HG02763 (cell line): Measurements from ENCODE around the gene LRP3.
"Not testable (repeated sequence)": the region's sequence is repeated elsewhere in the genome, so short reads cannot be mapped to it uniquely, and the experiment has no call there.

ENCODE experiments used
- ATAC-seq: cut with Tn5 transposase; IDR thresholded peaks from one replicate; pipeline ENCODE4 v1.9.1; 2021; ENCODE audit warnings: mild to moderate bottlenecking, moderate library complexity; ENCODE audit not compliant: unreplicated experiment

LRP3 gene, protein sequence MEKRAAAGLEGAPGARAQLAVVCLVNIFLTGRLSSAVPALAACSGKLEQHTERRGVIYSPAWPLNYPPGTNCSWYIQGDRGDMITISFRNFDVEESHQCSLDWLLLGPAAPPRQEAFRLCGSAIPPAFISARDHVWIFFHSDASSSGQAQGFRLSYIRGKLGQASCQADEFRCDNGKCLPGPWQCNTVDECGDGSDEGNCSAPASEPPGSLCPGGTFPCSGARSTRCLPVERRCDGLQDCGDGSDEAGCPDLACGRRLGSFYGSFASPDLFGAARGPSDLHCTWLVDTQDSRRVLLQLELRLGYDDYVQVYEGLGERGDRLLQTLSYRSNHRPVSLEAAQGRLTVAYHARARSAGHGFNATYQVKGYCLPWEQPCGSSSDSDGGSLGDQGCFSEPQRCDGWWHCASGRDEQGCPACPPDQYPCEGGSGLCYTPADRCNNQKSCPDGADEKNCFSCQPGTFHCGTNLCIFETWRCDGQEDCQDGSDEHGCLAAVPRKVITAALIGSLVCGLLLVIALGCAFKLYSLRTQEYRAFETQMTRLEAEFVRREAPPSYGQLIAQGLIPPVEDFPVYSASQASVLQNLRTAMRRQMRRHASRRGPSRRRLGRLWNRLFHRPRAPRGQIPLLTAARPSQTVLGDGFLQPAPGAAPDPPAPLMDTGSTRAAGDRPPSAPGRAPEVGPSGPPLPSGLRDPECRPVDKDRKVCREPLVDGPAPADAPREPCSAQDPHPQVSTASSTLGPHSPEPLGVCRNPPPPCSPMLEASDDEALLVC

DNA sequence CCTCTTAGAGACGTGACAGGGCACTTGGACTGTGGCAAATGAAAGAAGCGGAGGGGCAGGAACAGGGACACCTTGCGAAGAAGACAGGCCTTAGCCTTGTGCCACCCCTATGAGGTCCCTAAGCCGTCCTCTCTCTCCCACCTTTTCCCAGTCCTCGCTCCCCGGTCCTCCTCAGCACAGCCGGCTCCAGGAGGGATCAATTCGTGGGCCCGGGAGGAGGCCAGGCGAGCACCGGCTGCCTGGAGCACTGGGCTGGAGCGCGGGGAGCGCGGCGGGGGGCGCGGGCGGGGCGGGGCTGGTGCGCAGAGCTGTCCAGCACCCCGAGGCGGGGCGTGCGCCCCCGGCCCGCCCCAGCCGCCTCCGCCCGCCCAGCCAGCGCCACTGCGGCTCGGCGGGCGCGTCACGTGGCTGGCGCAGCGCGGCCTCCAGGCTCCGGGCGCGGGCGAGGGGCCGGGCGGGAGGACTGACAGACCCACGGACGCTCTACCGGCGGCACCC lies at the start of gene LRP3:
TSS of gene LRP3 (plus strand) at position 466 of the 498 bp plus-strand sequence. CDS start 456 bp downstream, outside the sequence.
- no peak for ATAC-seq

DNA sequence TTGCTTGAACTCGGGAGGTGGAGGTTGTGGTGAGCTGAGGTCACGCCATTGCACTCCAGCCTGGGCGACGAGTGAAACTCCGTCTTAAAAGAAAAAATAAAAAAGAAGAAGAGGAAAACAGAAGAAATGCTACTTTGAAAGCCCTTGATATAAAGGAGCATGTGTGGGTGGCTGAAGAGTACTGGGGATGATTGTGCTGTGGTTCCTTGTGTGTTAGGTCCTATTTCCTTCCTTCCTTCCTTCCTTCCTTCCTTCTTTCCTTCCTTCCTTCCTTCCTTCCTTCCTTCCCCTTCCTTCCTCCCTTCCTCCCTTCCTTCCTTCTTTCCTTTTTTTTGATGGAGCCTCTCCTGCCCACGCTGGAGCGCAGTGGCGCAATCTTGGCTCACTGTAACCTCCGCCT lies 47.9 kb upstream of the LRP3 start:
- no peak for ATAC-seq

DNA sequence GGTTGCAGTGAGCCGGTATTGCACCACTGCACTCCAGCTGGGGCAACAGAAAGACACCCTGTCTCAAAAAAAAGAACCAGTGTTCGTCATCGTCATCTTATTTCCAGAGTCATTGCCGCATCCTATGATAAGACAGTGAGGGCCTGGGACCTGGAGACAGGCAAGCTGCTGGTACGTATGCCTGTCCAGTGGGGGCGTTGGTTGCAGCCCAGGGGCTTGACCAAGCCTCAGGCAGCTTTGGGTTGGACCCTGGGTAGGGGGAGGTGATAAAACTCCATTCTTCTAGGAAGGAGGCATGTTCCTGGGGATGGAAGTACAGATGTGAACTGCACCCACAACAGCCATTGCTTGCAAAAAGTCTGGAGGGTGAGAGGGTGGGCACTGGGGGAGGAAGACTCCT lies 46.6 kb upstream of the LRP3 start:
- no peak for ATAC-seq

DNA sequence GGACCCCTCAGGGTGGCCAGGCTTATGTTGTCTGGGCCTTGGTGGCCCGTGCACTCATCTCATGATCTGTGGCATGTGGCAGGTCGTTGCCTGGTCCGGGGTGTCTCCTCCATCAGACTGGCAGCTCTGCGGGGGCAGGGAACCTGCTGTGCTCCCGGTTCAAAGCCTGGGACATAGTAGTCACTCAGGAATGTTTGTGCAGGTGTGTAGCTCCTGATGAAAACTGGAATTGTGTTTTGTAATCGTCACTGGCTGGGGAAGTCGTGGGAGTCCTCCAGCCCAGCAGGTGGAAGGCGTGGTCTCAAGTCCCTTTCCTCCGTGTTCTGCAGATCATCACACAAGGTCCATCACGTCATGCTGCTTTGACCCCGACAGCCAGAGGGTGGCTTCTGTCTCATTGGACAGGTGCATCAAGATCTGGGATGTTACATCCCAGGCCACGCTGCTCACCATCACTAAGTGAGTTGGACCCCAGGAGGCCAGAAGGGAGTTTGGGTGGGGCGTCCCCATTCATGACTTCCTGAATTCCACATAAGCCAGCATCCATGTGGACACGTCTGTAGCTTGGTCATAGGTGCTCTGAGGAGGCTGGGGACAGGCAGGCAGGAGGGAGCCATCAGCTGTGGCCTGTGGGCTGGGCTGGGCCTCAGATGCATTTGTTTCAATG lies 43.1 kb upstream of the LRP3 start:
- no peak for ATAC-seq

DNA sequence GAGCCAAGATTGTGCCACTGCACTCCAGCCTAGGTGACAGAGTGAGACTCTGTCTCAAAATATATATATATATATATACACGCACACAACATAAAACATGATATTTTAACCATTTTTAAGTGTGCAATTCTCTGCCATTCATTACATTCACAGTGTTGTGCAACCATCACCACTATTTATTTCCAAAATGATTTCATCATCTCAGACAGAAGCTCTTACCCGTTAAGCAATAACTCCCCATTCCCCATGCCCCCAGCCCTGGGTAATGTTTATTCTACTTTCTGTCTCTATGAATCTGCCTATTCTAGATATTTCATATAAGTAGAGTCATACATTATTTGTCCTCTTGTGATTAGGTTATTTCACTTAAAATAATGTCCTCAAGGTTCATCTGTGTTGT lies 42.0 kb upstream of the LRP3 start:
- no peak for ATAC-seq

DNA sequence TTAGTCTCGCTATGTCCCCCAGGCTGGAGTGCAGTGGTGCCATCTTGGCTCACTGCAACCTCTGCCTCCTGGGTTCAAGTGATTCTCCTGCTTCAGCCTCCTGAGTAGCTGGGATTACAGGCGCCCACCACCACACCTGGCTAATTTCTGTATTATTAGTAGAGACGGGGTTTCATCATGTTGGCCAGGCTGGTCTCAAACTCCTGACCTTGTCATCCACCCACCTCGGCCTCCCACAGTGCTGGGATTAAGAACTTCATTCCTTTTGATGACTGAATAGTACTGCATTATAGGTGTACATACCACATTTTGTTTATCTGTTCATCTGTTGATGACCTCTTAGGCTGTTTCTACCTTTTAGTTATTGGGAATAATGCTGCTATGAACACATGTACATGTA lies 41.5 kb upstream of the LRP3 start:
- not testable (repeated sequence) for ATAC-seq

DNA sequence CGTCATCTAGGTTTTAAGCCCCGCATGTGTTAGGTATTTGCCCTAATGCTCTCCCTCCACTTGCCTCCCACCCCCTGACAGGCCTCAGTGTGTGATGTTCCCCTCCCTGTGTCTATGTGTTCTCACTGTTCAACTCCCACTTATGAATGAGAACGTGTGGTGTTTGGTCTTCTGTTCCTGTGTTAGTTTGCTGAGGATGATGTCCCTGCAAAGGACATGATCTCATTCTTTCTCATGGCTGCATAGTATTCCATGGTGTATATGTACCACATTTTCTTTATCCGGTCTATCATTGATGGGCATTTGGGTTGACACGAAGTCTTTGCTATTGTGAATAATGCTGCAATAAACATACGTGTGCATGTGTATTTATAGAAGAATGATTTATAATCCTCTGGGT lies 39.8 kb upstream of the LRP3 start:
- ATAC-seq = not testable (repeated sequence)

DNA sequence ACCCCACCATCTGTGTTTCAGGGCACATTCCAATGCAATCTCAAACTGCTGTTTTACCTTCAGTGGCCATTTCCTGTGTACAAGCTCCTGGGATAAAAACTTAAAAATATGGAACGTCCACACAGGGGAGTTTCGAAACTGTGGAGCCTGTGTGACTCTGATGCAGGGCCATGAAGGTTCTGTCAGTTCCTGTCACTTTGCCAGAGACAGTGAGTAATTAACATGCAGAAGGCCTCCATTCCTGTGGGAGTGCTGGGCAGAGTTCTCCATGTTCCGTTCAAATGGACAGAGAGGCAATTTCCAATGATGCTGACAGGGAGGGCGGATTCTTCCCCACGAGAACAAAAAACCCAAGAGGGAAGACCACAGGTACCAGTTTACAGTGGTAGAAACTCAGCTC lies 37.8 kb upstream of the LRP3 start:
- no peak for ATAC-seq

DNA sequence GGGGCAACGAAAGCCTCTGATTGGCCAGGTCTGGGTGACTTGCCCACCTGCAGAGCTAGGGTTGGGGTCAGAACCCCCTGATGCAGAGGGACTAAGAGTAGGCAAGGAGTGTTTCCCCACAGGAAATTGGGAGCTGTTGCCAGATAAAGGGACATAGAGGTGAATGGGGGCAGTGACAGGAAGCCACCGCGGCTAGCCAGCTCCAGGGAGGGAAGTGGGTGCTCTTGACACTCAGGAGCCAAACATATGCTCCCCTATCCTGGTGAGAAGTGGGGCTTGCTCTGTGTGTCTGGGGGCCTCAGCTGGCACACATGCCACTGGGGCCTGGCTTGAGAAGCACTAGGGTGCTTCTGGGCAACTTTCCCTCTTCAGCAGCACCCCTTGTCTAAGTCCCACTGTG lies 36.2 kb upstream of the LRP3 start:
- ATAC-seq = no peak

DNA sequence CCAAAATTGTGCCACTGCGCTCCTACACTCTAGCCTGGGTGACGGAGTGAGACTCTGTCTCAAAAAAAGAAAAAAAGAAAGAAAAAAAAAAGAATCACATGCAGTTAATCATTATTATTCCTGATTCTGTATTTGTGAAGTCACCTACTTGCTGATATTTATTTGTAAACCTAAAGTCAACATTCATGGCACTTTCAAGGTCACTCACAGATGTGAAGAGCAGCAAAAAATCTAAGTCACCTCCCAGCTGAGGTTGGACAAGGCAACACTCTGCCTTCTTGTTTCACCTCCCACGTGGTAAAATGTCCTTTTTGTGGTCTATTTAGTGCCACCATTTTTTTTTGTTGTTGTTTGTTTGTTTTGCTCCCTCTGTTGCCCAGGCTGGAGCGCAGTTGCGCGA lies 35.8 kb upstream of the LRP3 start:
- ATAC-seq = no peak

DNA sequence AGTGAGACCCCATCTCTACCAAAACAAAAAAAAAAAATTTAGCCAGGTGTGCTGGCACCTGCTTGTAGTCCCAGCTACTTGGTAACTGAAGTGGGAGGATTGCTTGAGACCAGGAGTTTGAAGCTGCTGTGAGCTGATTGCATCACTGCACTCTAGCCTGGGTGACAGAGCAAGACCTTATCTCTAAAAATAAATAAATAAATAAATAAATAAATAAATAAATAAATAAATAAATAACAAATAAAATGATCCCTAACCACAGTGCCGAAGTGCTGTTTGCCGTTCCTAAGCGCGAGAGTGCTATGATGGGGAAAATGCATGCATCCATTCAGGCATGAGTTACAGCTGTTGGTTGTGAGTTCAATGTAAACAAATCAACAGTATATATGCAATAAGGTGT lies 35.0 kb upstream of the LRP3 start:
- no peak for ATAC-seq

DNA sequence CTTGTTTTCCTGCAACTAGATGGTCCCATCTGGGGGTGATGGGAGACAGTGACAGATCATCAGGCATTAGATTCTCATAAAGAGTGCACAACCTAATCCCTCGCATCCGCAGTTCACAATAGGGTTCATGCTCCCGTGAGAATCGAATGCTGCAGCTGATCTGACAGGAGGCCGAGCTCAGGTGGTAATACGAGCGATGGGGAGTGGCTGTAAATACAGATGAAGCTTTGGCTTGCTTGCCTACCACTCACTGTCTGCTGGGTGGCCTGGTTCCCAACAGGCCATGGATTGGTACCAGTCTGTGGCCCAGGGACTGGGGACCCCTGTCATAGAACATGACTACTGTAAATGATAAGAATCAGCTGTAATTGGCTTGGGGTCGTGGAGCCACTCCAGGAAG lies 34.2 kb upstream of the LRP3 start:
- no peak for ATAC-seq

DNA sequence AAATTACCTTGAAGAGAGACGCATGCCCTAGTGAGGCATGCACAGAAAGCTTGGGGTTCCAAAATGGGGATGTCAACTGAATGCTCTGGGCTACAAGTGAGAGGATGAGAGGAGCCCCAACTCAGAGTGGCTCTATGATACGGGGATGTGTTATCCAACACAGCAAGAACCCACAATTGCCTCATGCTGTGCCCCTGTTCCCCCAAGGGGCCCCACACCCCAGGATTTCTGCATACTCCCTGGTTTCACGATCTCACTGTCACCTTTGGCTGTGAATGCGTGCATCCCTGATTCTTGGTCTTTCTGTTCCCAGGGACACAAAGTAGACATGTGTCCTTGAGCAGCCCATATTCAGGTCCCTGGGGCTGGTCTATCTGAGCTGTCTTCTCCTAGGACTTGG lies 32.9 kb upstream of the LRP3 start:
- ATAC-seq = no peak

DNA sequence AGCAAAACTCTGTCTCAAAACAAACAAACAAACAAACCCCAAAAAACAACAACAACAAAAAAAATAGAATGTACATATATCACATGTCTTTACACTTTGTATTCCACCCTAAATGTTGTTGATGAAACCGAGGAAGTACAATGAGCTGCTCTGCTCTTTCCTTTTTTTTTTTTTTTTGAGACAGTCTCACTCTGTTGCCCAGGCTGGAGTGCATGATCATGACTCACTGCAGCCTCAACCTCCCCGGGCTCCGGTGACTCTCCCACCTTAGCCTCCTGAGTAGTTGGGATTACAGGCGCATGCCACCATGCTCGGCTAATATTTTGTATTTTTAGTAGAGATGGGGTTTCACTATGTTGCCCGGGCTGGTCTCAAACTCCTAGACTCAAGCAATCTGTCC lies 30.6 kb upstream of the LRP3 start:
- ATAC-seq = no peak

DNA sequence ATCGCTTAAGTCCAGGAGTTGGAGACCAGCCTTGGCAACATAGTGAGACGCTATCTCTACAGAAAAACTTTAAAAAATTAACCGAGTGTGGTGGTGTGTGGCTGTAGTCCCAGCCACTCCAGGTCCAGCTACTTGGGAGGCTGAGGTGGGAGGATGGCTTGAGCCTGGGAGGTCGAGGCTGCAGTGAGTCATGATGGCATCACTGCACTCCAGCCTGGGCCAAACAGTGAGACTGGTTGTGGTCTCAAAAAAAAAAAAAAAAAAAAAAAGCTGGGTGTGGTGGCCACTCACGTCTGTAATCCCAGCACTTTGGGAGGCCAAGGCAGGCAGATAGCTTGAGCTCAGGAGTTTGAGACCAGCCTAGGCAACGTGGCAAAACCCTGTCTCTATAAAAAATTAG lies 28.1 kb upstream of the LRP3 start:
- not testable (repeated sequence) for ATAC-seq

DNA sequence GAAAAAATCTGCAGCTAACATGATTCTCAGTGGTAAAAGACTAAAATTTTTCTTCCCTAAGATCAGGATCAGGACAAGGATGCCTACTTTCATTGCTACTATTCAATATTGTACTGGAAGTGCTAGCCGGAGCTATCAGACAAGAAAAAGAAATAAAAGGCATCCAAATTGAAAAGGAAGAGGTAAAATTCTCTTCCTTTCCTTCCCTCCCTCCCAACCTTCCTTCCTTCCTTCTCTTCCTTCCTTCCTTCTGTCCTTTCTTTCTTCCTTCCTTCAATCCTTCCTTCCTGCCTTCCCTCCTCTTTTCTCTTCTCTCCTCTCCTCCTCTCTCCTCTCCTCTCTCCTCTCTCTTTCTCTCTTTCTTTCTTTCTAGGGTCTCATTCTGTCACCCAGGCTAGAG lies 26.7 kb upstream of the LRP3 start:
- no peak for ATAC-seq

DNA sequence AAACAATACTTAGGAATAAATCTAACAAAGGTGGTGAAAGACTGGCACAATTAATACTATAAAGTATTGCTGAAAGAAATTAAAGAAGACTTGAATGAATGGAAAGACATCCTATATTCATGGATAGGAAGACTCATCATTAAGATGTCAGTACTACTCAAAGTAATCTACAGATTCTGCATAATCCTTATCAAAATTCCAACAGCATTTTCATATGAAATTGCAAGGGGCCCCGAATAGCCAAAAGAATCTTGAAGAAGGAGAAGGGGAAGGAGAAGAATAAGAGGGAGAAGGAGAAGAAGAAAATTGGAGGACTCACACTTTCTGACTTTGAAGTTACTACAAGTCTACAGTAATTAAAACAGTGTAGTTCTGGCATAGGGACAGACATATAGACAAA lies 25.6 kb upstream of the LRP3 start:
- no peak for ATAC-seq

DNA sequence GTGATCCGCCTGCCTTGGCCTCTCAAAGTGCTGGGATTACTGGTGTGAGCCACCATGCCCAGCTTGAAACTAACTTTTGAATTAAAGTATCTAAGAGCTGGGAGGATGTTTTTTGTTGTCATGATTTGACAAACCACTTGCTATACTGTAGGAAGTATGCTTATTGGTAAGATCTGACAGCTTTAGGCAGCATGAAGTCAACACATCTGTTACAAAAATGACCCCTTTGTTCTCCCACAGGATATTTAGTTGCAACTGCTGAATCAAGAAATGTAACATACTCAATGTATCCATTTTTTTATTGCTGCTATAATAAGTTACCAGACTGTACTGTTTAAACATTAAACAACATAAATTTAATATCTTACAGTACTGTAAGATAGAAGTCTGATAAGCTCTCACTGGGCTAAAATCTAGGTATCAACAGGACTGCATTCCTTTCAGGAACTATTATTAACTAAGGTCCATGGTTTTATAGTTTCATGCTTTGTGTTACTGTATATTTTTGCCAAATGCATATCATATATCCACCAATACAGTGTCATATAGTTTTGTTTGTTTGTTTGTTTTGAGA lies 22.8 kb upstream of the LRP3 start:
- no peak for ATAC-seq

DNA sequence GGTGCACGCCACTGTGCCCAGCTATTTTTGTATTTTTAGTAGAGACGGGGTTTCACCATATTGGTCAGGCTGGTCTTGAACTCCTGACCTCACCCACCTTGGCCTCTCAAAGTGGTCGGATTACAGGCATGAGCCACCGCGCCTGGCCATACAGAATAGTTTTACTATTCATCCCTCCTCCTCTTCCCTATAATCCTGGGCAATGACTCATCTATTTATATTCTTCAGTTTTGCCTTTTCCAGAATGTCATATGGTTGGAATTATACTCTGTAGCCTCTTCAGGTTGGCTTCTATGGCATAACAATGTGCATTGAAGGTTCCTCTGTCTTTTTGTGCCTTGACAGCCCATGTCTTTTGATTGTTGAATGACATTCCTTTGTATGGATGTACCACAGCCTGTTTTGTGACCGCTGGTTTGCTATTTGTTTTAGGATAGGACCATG lies 22.2 kb upstream of the LRP3 start:
- no peak for ATAC-seq

DNA sequence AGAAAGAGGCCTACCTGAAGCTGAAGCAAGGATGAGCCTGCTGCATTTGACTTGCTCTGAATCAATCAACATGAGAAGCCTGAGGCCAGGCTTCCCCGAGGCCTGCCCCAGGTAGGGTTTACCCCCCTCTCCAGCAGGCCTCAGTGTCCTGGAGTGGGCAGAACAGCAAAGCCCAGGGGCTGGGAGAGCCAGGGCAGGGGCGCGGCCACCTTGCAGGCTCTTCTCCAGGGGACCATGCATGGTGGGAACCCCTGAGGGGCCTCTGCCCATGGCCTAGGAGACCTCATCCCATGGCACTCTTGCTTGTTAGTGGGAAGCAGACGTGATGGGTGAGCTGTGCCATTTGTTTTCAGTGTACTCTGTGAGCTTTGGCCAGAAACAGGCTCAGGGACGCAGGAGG lies 19.9 kb upstream of the LRP3 start:
- no peak for ATAC-seq

DNA sequence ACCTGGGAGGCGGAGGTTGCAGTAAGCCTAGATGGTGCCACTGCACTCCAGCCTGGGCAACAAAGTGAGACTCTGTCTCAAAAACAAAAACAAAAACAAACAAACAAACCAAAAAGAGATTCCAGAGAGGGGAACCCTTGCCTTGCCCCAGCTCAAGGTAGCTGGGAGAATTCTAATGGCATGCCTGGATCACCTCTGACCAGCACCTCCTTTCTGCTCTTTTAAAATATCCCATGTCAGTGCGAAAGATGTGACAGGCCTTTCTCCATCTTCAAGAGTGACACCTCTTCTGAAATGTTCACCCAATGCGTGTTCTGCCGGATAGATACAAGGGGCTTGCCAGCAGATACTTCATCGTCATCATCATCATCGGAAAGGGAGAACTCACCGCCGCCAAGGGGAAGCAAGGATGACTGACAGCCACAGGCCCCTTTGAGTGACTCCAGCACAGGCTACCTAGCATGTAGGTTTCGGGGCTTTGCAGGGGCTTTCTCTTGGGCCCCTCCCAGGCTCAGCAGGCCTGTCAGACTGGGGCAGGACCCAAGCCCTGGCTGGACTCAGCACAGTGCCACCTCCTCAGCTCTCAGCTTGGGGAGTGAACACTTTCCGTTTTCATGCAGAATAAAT lies 18.9 kb upstream of the LRP3 start:
- no peak for ATAC-seq
